ENCODE data around the gene CIZ1. TPM values are rescaled to one million over a fixed set of nuclear protein-coding genes. Genes with fewer than 3 reads are reported as not detected.

Gene CIZ1
- total RNA-seq, 2 donors from 2014 or later, result 97.5 to 97.7 TPM

DNA sequence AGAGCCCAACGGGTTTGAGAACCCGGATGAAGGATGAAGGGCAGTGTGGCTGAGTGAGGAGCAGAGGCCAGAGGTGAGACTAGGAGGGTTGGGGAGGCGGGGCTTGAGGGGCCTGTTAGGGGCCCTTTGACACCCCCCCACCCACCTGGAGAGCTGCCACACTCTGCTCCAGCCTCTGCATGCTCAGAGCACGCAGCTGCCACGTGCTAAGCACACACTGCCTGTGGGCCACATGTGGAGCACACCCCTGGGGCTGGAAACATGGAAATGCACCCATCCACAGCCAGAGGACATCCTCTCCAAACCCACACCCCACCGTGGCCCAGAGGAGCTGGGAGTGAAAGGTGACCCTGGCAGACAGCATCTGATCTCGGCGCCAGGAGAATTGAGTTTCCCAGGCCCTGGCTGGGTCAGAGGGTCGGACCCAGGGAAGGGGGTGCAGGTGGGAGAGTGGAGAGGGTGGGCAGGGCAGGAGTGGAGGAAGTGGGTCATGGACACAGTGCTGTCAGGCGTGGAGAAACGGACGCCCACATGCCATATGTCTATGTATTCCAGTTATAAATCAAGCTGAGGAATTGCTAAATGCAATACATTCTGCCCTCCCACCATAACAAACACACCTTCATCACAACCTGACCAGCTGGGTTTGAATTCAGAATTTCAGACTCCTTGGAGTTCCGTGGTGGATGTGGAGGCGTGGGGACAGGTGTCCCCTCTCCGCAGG, 17.7 kb upstream of the CIZ1 start:
- intact Hi-C loops (cut with DNase I), result no loop called here
- Histone ChIP-seq H3K4me1 (peaks cover 3% of the 10 kb centered on the region), H3K27ac (no peak overlapping the region), H3K9me3 (no peaks in the 10 kb centered on the region), H3K27me3 (peaks cover 4% of the 10 kb centered on the region), H3K9ac (ENCODE audit: low read depth in 2 of 2, low read length in 2 of 2) (no peak overlapping the region), H3K36me3 (no peaks in the 10 kb centered on the region), H3K4me3 (no peak overlapping the region)
- no peak for DNase-seq
- TF ChIP-seq, protein P1, sequence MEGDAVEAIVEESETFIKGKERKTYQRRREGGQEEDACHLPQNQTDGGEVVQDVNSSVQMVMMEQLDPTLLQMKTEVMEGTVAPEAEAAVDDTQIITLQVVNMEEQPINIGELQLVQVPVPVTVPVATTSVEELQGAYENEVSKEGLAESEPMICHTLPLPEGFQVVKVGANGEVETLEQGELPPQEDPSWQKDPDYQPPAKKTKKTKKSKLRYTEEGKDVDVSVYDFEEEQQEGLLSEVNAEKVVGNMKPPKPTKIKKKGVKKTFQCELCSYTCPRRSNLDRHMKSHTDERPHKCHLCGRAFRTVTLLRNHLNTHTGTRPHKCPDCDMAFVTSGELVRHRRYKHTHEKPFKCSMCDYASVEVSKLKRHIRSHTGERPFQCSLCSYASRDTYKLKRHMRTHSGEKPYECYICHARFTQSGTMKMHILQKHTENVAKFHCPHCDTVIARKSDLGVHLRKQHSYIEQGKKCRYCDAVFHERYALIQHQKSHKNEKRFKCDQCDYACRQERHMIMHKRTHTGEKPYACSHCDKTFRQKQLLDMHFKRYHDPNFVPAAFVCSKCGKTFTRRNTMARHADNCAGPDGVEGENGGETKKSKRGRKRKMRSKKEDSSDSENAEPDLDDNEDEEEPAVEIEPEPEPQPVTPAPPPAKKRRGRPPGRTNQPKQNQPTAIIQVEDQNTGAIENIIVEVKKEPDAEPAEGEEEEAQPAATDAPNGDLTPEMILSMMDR (IDR thresholded peaks at IDR 0.05), result no peak

GRCh38 chr9:128208386-128208785, 17.0 kb upstream of the CIZ1 start:
- peaks cover 11% of the 10 kb centered on the region for H3K27me3 ChIP-seq
- intact Hi-C loops (cut with DNase I), result no loop called here
- DNase-seq, result no peak

GRCh38 chr9:128206916-128207910, 15.8 kb upstream of the CIZ1 start:
- Histone ChIP-seq H3K27me3 (peaks cover 12% of the 10 kb centered on the region), H3K36me3 (no peaks in the 10 kb centered on the region), H3K4me3 (no peak overlapping the region), H3K9ac (ENCODE audit: low read depth in 2 of 2, low read length in 2 of 2) (no peak overlapping the region), H3K9me3 (no peaks in the 10 kb centered on the region), H3K27ac (no peak overlapping the region), H3K4me1 (peaks cover 7% of the 10 kb centered on the region)
- TF ChIP-seq, protein P1 (IDR thresholded peaks at IDR 0.05), result no peak
- DNase-seq, result no peak
- intact Hi-C loops (cut with DNase I), result no loop called here

More at GRCh38 chr9:128208386-128208785, 17.0 kb upstream of the CIZ1 start:
- Histone ChIP-seq H3K4me1 (peaks cover 7% of the 10 kb centered on the region), H3K4me3 (no peak overlapping the region), H3K27ac (no peak overlapping the region), H3K9ac (ENCODE audit: low read depth in 2 of 2, low read length in 2 of 2) (no peak overlapping the region), H3K36me3 (no peaks in the 10 kb centered on the region), H3K9me3 (no peaks in the 10 kb centered on the region)
- TF ChIP-seq, protein P1 (IDR thresholded peaks at IDR 0.05), result no peak

- peaks cover 12% of the 10 kb centered on the region for H3K27me3 ChIP-seq
- no peaks in the 10 kb centered on the region for H3K36me3 ChIP-seq
- H3K4me3 ChIP-seq, result no peak overlapping the region
- no peak overlapping the region for H3K9ac ChIP-seq (ENCODE audit: low read depth in 2 of 2, low read length in 2 of 2)
- DNase-seq, result no peak
- intact Hi-C loops (cut with DNase I), result no loop called here
- TF ChIP-seq, protein P1 (IDR thresholded peaks at IDR 0.05), result no peak
- H3K9me3 ChIP-seq, result no peaks in the 10 kb centered on the region
- H3K27ac ChIP-seq, result no peak overlapping the region
- peaks cover 7% of the 10 kb centered on the region for H3K4me1 ChIP-seq
Observed at GRCh38 chr9:128206484-128206883, 15.1 kb upstream of the CIZ1 start.

- Histone ChIP-seq H3K27me3 (peaks cover 12% of the 10 kb centered on the region), H3K36me3 (no peaks in the 10 kb centered on the region), H3K27ac (no peak overlapping the region), H3K4me1 (peaks cover 7% of the 10 kb centered on the region), H3K4me3 (no peak overlapping the region), H3K9me3 (no peaks in the 10 kb centered on the region), H3K9ac (ENCODE audit: low read depth in 2 of 2, low read length in 2 of 2) (no peak overlapping the region)
- intact Hi-C loops (cut with DNase I), result no loop called here
- TF ChIP-seq, protein P1 (IDR thresholded peaks at IDR 0.05), result no peak
- no peak for DNase-seq
Observed at GRCh38 chr9:128205296-128205944, 14.0 kb upstream of the CIZ1 start.
